Panc1 (cell line): ENCODE data around the gene SART1.

Source experiments
- CTCF ChIP-seq: fragments of 450-650 bp; IDR thresholded peaks from 2 replicates; pipeline ENCODE4 v1.5.1; 2017; ENCODE audit warnings: mild to moderate bottlenecking
- SIN3A ChIP-seq: IDR thresholded peaks from 2 replicates; pipeline ENCODE4 v1.6.1; 2012; ENCODE audit warnings: low read depth, mild to moderate bottlenecking, low read length, moderate library complexity, borderline replicate concordance; ENCODE audit not compliant: insufficient read depth

- TF ChIP-seq CTCF: no peak
- TF ChIP-seq SIN3A: no peak
Observed at GRCh38 chr11:65958291-65958690, 3.2 kb upstream of the SART1 start.
